Omental fat pad (tissue), 4 donors: ENCODE data around the gene SHC2. TPM values are rescaled to one million over a fixed set of nuclear protein-coding genes. Genes with fewer than 3 reads are reported as not detected.

Experiments used
- ATAC-seq: fragments of 150-250 bp; one replicate; pipeline ENCODE4 v1.9.1; 2016; ENCODE audit warnings: mild to moderate bottlenecking, moderate library complexity; ENCODE audit not compliant: low FRiP score
- DNase-seq: peaks from one replicate; pipeline ENCODE4 v3.0.0-alpha.2; 2019; ENCODE audit warnings: low spot score
- total RNA-seq, 4 donors: library from RNA; depleted of rRNA; stranded (reverse); fragments of >200 nt; gene quantifications; one replicate each; pipeline ENCODE4 v1.1.0, GENCODE V29; 2016
- TF ChIP-seq, protein P1 (sequence below), 3 donors: fragments of 450-650 bp; IDR thresholded peaks; one replicate each; pipeline ENCODE4 v1.5.1; 2016 to 2017; ENCODE audit warnings: antibody characterized with exemption in 3 of 3, mild to moderate bottlenecking in 3 of 3, moderate library complexity in 2 of 3

Gene SHC2
- total RNA-seq, 4 donors from 2014 or later: 11.7 to 27.1 (median 18.8) TPM

DNA sequence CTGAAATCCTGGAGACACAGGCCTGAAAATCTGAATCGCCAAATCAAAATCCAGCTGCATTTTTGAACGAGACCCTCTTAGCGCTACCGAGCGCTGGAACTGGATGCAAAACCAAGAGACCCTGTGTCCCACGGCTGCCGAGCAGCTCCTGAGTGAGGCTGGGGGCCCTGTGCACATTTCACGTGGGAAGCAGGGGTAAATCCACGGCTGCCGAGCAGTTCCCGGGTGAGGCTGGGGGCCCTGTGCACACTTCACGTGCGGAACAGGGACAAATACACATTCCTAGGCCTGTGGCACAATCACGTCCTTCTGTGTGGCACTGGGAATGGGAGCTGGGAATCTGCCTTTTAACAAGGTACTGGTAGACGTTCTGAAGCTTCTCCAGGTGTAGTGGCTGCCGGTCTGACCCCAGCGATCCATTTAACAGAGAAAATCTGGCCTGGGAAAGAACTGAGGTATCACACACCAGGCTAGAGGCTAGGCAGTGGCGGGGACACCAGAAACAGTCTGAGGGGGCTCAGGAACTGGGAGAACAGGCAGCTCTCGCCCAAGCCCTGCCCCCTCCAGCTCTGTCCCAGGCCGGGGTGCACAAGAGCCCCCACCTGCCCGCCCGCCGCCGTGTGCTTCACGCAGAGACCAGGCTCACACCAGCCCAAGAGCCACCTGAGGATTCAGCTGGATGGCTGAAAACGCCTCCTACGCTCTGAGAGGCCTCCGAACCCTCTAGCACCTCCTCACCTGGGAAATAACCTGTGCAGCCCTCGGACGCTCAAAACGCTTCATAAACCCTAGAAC, 40.9 kb downstream of the SHC2 start:
- DNase-seq: no peak
- TF ChIP-seq, protein P1, sequence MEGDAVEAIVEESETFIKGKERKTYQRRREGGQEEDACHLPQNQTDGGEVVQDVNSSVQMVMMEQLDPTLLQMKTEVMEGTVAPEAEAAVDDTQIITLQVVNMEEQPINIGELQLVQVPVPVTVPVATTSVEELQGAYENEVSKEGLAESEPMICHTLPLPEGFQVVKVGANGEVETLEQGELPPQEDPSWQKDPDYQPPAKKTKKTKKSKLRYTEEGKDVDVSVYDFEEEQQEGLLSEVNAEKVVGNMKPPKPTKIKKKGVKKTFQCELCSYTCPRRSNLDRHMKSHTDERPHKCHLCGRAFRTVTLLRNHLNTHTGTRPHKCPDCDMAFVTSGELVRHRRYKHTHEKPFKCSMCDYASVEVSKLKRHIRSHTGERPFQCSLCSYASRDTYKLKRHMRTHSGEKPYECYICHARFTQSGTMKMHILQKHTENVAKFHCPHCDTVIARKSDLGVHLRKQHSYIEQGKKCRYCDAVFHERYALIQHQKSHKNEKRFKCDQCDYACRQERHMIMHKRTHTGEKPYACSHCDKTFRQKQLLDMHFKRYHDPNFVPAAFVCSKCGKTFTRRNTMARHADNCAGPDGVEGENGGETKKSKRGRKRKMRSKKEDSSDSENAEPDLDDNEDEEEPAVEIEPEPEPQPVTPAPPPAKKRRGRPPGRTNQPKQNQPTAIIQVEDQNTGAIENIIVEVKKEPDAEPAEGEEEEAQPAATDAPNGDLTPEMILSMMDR (IDR thresholded peaks at IDR 0.05): no peak
- no peak for ATAC-seq

DNA sequence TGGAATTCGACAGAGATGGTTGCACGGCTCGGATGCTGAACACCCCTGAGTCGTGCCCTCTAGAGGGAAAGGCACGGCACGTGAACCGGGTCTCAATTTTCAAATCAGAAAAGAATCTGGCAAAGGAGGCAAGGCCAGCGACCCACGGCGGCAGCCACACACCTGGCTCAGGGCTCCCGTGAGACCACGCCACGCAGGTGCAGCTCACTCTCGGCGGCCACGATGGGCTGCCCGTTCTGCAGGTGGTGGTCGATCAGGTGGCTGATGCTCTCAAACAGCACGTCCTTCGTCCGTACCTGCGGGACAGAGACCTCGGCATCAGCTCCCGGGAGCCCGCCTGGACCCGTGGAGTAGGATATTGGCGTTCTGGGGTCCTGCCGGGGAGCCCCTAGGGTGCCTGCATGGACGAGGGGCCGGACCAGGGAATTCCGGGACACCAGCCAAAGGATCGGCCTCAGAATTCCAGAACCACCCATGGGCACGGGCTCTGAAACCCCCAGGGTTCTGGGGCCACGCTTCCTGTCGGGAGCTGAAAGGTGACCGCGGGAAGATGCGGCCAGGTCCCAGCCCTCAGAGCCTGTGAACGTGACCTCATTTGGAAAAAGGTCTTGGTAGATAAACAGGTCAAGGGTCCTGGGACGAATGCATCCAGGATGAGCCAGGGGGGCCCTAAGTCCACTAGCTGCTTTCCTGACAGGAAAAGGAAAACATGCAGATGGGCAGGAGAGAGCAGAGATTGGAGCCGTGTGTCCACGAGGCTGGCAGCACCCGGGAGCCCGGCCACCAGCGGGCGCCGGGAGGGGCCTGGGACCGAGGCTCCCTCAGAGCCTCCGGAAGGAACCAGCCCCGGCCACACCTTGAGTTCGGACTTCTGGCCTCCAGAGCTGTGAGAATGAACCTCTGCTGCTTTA, 41.8 kb downstream of the SHC2 start:
- DNase-seq: no peak
- TF ChIP-seq, protein P1 (IDR thresholded peaks at IDR 0.05): no peak
- ATAC-seq: no peak

DNA sequence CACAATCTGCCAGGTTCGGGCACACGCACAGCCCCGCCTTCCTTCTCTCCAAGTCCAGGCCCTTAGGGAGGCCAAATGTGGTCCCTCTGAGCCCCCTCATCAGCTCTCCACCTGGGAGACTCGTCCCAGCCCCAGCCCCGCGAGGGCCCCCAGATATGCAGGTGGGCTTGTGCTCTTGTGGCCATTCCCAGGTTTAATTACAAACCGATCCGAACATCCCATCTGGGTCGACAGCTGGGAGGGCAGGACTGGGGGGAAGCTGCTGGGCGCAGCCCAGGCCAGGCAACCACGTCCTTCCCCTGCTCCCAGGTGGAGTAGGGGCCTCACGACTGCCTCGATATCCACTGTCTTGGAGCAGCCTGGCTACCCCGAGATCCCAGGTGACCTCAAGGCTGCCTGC, 44.4 kb downstream of the SHC2 start:
- DNase-seq: no peak
- no peak for ATAC-seq
- TF ChIP-seq, protein P1 (IDR thresholded peaks at IDR 0.05): no peak

DNA sequence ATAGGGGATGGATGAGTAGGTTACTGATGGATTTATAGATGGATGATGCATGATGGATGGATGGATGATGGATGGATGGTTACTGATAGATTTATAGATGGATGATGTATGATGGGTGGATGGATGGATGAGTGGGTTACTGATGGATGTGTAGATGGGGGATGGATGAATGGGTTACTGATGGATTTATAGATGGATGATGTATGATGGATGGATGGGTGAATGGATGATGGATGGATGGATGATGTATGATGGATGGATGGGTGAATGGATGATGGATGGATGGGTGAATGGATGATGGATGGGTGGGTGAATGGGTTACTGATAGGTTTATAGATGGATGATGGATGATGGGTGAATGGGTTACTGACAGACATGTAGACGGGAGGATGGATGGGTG, 45.5 kb downstream of the SHC2 start:
- TF ChIP-seq, protein P1 (IDR thresholded peaks at IDR 0.05): no peak
- no peak for ATAC-seq
- DNase-seq: no peak

DNA sequence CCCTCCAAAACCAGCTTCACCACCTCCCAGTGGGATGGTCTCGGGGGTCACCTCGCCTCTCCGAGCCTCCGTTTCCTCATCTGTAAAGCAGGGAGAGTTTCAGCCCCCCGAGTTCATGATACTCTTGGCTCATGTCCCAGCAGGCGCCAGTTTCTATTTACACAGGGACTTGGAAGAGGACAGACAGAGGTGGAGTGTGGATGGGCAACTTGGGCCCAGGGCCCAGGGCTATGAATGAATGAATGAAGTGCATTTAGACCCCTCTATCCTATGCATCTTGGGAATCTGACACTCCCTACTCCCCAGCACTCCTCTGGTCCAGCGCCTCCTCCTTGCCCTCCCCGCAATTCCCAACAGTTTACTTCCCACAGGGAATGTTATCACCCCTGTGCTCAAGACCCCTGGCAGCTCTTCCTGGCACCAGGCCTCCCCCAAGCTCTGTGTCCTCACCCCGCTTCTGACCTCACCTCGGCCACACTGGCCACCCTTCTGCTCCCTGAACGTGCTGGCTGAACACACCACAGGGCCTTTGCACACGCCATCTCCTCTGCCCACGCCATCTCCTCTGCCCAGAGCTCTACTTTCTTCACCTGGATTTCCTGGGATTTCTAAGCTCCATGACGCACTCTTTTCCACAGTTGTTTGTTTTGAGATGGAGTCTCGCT, 46.9 kb downstream of the SHC2 start:
- TF ChIP-seq, protein P1 (IDR thresholded peaks at IDR 0.05): no peak
- no peak for ATAC-seq
- no peak for DNase-seq

DNA sequence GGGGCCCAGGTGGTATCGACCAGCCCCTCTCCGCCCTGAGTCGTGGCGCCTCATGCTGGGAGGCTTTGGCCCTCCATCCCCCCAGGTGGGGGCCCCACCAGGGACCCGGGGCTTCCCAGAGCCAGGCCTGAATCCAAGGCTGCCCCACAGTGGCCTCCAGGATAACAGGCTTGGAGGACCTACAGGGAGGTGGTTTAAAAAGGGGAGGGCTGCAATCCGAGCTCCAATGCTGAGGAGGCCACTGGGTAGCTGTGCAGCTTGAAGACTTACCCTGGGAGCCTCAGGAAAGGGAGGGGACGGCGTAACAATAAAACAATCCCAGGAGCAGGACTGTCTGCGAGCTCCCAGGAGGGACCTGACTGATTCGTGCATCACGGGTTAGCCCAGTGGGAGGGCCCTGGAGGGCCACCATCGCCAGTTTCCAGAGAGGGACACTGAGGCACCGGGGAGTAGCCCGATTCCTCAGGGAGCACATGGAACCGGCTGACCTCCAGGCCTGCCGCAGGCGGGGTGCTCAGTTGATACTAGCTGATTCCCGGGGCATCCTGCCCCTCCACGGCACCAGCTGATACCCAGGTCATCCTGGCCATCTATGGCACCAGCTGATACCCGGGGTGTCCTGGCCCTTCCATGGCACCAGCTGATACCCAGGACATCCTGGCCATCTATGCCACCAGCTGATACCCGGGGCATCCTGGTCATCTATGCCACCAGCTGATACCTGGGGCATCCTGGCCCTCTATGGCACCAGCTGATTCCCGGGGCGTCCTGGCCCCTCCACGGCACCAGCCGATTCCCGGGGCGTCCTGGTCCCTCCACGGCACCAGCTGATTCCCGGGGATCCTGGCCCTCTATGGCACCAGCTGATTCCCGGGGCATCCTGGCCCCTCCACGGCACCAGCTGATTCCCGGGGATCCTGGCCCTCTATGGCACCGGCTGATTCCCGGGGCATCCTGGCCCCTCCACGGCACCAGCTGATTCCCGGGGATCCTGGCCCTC, 48.2 kb downstream of the SHC2 start:
- DNase-seq (no peak), ATAC-seq (no peak)
- TF ChIP-seq, protein P1 (IDR thresholded peaks at IDR 0.05): no peak
